Measurements from ENCODE around the gene KRTAP5-5. TPM values are rescaled to one million over a fixed set of nuclear protein-coding genes. Genes with fewer than 3 reads are reported as not detected.
"Not testable (repeated sequence)": the region's sequence is repeated elsewhere in the genome, so short reads cannot be mapped to it uniquely, and the experiment has no call there.

The KRTAP5-5 gene, protein sequence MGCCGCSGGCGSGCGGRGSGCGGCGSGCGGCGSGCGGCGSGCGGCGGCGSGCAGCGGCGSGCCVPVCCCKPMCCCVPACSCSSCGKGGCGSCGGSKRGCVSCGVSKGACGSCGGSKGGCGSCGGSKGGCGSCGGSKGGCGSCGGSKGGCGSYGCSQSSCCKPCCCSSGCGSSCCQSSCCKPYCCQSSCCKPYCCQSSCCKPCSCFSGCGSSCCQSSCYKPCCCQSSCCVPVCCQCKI
- not detected for total RNA-seq

DNA sequence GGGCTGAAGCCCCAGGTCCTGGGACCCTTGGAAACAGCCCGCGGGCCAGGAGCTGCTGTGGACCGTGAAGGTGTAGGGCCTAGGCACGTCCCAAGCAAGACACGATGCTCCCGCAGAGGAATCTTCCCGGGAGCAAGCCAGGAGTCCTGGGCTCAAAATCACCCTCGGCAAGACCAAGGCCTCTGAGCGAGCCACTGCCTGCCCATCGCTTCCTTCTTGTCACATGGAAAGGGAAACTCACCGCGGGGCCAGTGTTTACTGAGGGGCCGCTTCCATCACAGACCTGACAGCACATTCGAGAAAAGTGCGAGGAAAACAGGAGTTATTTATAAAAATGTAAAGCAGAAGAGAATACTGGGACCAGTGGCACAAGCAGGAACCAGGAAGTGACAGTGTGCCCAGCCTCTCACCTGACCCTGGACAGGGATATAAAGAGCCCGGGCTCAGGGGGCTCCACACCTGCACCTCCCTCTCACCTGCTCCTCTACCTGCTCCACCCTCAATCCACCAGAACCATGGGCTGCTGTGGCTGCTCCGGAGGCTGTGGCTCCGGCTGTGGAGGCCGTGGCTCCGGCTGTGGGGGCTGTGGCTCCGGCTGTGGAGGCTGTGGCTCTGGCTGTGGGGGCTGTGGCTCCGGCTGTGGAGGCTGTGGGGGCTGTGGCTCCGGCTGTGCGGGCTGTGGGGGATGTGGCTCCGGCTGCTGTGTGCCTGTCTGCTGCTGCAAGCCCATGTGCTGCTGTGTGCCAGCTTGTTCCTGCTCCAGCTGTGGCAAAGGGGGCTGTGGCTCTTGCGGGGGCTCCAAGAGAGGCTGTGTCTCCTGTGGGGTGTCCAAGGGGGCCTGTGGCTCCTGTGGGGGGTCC lies at the start of gene KRTAP5-5:
KRTAP5-5 (plus strand) TSS at position 450 of the 860 bp plus-strand sequence; CDS start at position 516, 66 bp downstream.
- TF ChIP-seq EP300 (IDR thresholded peaks at IDR 0.05) (no peak), POLR2A (IDR thresholded peaks at IDR 0.05; ENCODE audit: low read depth) (no peak), POLR2AphosphoS5 (IDR thresholded peaks at IDR 0.05) (no peak)
- TF ChIP-seq, protein P1, sequence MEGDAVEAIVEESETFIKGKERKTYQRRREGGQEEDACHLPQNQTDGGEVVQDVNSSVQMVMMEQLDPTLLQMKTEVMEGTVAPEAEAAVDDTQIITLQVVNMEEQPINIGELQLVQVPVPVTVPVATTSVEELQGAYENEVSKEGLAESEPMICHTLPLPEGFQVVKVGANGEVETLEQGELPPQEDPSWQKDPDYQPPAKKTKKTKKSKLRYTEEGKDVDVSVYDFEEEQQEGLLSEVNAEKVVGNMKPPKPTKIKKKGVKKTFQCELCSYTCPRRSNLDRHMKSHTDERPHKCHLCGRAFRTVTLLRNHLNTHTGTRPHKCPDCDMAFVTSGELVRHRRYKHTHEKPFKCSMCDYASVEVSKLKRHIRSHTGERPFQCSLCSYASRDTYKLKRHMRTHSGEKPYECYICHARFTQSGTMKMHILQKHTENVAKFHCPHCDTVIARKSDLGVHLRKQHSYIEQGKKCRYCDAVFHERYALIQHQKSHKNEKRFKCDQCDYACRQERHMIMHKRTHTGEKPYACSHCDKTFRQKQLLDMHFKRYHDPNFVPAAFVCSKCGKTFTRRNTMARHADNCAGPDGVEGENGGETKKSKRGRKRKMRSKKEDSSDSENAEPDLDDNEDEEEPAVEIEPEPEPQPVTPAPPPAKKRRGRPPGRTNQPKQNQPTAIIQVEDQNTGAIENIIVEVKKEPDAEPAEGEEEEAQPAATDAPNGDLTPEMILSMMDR (IDR thresholded peaks at IDR 0.05) = no peak
- H3K4me1 ChIP-seq = peaks cover 3 to 9% (median 7%) of the 10 kb centered on the region in 4 donors
- H3K36me3 ChIP-seq = no peaks in the 10 kb centered on the region
- H3K27me3 ChIP-seq = peaks cover 0 to 56% (median 1%) of the 10 kb centered on the region in 4 donors
- intact Hi-C loops (cut with DNase I) = loop anchor here (2.0 kb wide), 1 partner anchor 83 kb away; no protein-coding TSS in a partner anchor
- no peak within 1 kb of the TSS for H3K4me3 ChIP-seq
- no peak within 1 kb of the TSS for H3K27ac ChIP-seq (replicated peaks in 1 of 4)
- no peaks in the 10 kb centered on the region for H3K9me3 ChIP-seq
- no peak for DNase-seq (ENCODE audit: extremely low spot score)
- 82% methylated on average over 15 of the region's 26 CpGs for WGBS

DNA sequence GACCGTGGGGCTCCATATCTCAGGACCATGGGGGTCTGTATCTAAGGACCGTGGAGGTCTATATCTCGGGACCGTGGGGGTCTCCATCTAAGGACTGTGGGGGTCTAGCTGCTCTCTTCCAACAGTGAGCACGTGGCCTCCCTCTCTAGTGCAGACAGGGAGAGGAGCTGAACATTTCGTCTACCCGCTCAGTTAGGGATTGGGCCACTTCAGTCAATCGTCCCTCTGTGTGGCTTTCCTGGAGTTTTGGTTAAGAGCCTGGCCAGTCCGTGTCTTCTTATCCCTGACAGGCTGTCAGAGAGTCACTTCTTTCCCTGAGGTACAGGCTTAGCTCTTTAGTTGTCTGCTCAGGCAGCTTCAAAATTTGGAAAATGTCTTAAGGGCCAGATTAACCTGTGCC lies 47.6 kb upstream of the KRTAP5-5 start:
- Histone ChIP-seq H3K9me3 (peaks cover 0 to 10% (median 4%) of the 10 kb centered on the region in 4 donors), H3K4me1 (no peaks in the 10 kb centered on the region), H3K27me3 (peaks cover 0 to 4% (median 0%) of the 10 kb centered on the region in 4 donors), H3K4me3 (no peak overlapping the region), H3K27ac (replicated peaks in 1 of 4) (no peak overlapping the region), H3K36me3 (no peaks in the 10 kb centered on the region)
- TF ChIP-seq POLR2AphosphoS5 (IDR thresholded peaks at IDR 0.05) (no peak), POLR2A (IDR thresholded peaks at IDR 0.05; ENCODE audit: low read depth) (no peak), EP300 (IDR thresholded peaks at IDR 0.05) (no peak)
- TF ChIP-seq, protein P1 (IDR thresholded peaks at IDR 0.05) = no peak
- WGBS = 82% methylated on average over 9 of the region's 9 CpGs
- intact Hi-C loops (cut with DNase I) = no loop called here
- no peak for DNase-seq (ENCODE audit: extremely low spot score)

DNA sequence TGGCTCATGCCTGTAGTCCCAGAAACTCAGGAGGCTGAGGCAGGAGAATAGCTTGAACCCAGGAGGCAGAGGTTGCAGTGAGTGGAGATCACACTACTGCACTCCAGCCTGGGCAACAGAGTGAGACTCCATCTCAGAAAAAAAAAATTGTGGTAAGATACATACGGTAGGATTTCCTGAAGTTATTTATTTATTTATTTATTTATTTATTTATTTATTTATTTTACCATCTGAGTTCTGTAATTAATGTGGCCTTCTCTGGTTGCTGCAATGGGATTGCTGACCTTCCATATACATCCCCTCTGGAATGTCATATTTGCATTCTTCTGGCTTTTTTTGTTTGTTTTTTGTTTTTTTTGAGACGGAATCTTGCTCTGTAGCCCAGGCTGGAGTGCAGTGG lies 46.7 kb upstream of the KRTAP5-5 start:
- H3K4me1 ChIP-seq; H3K9me3 ChIP-seq; H3K27me3 ChIP-seq; intact Hi-C loops (cut with DNase I); H3K4me3 ChIP-seq; H3K27ac ChIP-seq (replicated peaks in 1 of 4); DNase-seq (ENCODE audit: extremely low spot score); H3K36me3 ChIP-seq: not testable (repeated sequence)
- 76% methylated on average over 2 of the region's 2 CpGs for WGBS

DNA sequence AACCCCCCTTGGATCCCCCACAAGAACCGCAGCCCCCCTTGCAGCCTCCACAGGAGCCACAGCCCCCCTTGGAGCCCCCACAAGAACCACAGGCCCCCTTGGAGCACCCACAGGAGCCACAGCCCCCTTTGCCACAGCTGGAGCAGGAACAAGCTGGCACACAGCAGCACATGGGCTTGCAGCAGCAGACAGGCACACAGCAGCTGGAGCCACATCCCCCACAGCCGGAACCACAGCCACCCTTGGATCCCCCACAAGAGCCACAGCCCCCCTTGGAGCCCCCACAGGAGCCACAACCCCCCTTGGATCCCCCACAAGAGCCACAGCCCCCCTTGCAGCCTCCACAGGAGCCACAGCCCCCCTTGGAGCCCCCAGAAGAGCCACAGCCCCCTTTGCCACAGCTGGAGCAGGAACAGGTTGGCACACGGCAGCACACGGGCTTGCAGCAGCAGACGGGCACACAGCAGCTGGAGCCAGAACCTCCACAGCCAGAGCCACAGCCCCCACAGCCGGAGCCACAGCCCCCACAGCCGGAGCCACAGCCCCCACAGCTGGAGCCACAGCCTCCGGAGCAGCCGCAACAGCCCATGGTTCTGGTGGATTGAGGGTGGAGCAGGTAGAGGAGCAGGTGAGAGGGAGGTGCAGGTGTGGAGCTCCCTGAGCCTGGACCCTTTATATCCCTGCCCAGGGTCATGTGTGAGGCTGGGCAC lies 44.8 kb upstream of the KRTAP5-5 start, which contains the start of gene KRTAP5-1:
KRTAP5-1 (minus strand) TSS at position 623 of the 710 bp plus-strand sequence; CDS start at position 589, 34 bp downstream.
- H3K27ac ChIP-seq (replicated peaks in 1 of 4); intact Hi-C loops (cut with DNase I); H3K9me3 ChIP-seq; H3K4me3 ChIP-seq; H3K4me1 ChIP-seq; DNase-seq (ENCODE audit: extremely low spot score); H3K27me3 ChIP-seq; H3K36me3 ChIP-seq: not testable (repeated sequence)
- WGBS = 53% methylated on average over 2 of the region's 9 CpGs

DNA sequence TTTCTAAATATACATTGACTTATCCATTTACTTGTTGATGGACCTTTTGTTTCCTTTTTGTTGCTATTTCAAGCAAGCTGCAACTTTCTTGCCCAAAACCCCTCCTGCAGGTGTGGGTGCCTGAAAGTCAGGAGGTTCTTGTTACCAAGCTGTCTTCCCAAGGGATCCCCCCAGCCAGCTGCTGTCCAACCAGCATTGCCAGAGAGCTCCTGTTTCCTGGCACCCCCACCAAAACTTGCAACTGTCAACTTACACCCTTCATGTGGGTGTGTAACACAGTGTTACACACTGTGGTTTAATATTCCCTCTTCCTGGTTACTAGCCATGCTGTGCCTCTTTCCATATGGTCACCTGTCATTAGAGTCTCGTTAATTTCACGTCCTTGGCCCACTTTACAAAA lies 42.9 kb upstream of the KRTAP5-5 start:
- H3K4me1 ChIP-seq = no peaks in the 10 kb centered on the region
- DNase-seq (ENCODE audit: extremely low spot score) = no peak
- no peak for TF ChIP-seq POLR2A (IDR thresholded peaks at IDR 0.05; ENCODE audit: low read depth)
- no peak for TF ChIP-seq POLR2AphosphoS5 (IDR thresholded peaks at IDR 0.05)
- H3K9me3 ChIP-seq = no peaks in the 10 kb centered on the region
- H3K27me3 ChIP-seq = peaks cover 0 to 5% (median 0%) of the 10 kb centered on the region in 4 donors
- H3K27ac ChIP-seq (replicated peaks in 1 of 4) = no peak overlapping the region
- intact Hi-C loops (cut with DNase I) = no loop called here
- no peaks in the 10 kb centered on the region for H3K36me3 ChIP-seq
- 88% methylated on average over 2 of the region's 2 CpGs for WGBS
- H3K4me3 ChIP-seq = no peak overlapping the region

DNA sequence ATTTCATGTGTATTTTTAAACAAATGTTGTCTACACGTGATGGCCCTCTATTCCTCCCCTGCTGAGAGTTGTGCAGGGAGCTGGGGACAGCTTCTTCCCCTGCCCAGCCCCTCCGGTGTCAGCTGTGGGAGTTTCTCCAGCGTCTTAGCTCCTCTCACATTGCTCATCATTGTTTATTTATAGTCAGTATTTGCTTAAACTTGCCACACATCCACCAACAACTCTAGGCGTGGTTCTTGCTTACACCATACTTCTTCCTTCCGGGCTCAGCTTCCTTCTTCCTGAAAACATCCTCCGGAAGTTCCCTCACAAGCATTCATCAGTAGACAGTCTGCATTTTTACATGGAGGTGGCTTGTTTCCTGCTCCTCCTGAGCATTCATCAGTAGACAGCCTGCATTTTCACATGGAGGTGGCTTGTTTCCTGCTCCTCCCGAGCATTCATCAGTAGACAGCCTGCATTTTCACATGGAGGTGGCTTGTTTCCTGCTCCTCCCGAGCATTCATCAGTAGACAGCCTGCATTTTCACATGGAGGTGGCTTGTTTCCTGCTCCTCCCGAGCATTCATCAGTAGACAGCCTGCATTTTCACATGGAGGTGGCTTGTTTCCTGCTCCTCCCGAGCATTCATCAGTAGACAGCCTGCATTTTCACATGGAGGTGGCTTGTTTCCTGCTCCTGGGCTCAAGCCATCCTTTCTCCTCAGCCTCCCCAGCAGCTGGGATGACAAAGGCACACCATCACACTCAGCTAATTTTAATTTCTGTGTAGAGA lies 40.2 kb upstream of the KRTAP5-5 start:
- intact Hi-C loops (cut with DNase I); H3K36me3 ChIP-seq; H3K4me1 ChIP-seq; H3K4me3 ChIP-seq; DNase-seq (ENCODE audit: extremely low spot score); H3K9me3 ChIP-seq; H3K27ac ChIP-seq (replicated peaks in 1 of 4): not testable (repeated sequence)
- peaks cover 0 to 27% (median 2%) of the 10 kb centered on the region in 4 donors for H3K27me3 ChIP-seq
- WGBS = 34% methylated on average over 8 of the region's 10 CpGs

All from esophagus muscularis mucosa (tissue), 4 donors.